Measurements from ENCODE around the gene OR13C3. TPM values are rescaled to one million over a fixed set of nuclear protein-coding genes. Genes with fewer than 3 reads are reported as not detected.

OR13C3 gene
- total RNA-seq, 4 donors from 2014 or later, result not detected

- in situ Hi-C loops (cut with MboI; ENCODE audit: low sequenced_read_pairs in 4 of 4), result no loop called here
- no peaks in the 10 kb centered on the region for H3K36me3 ChIP-seq
- no peak for DNase-seq
- no peak for ATAC-seq
- no peak overlapping the region for H3K27ac ChIP-seq
- intact Hi-C loops (cut with DNase I; ENCODE audit: low total_unique reads), result no loop called here
- TF ChIP-seq CTCF (IDR thresholded peaks at IDR 0.05 in 4 of 5, conservative IDR thresholded peaks at IDR 0.05 in 1 of 5) (no peak), POLR2A (IDR thresholded peaks at IDR 0.05) (no peak)
- no peaks in the 10 kb centered on the region for H3K9me3 ChIP-seq
- no peak overlapping the region for H3K4me3 ChIP-seq
- H3K27me3 ChIP-seq, result no peaks in the 10 kb centered on the region
- H3K4me1 ChIP-seq, result no peaks in the 10 kb centered on the region
Observed at GRCh38 chr9:104506565-104506964, 30.1 kb downstream of the OR13C3 start.

GRCh38 chr9:104503963-104504362 lies 32.7 kb downstream of the OR13C3 start, which contains the start of gene OR13F1:
TSS of gene OR13F1 (plus strand) at chr9:104504263. CDS start at chr9:104504263, 0 bp downstream.
- no peaks in the 10 kb centered on the region for H3K27me3 ChIP-seq
- H3K4me3 ChIP-seq, result no peak within 1 kb of the TSS
- ATAC-seq (no peak), DNase-seq (no peak)
- in situ Hi-C loops (cut with MboI; ENCODE audit: low sequenced_read_pairs in 4 of 4), result no loop called here
- no peak for TF ChIP-seq CTCF (IDR thresholded peaks at IDR 0.05 in 4 of 5, conservative IDR thresholded peaks at IDR 0.05 in 1 of 5)
- TF ChIP-seq POLR2A (IDR thresholded peaks at IDR 0.05), result no peak
- H3K9me3 ChIP-seq, result no peaks in the 10 kb centered on the region
- intact Hi-C loops (cut with DNase I; ENCODE audit: low total_unique reads), result no loop called here
- H3K4me1 ChIP-seq, result no peaks in the 10 kb centered on the region
- no peak within 1 kb of the TSS for H3K27ac ChIP-seq
- no peaks in the 10 kb centered on the region for H3K36me3 ChIP-seq

- no peaks in the 10 kb centered on the region for H3K36me3 ChIP-seq
- no peaks in the 10 kb centered on the region for H3K9me3 ChIP-seq
- TF ChIP-seq POLR2A (IDR thresholded peaks at IDR 0.05), result no peak
- TF ChIP-seq CTCF (IDR thresholded peaks at IDR 0.05 in 4 of 5, conservative IDR thresholded peaks at IDR 0.05 in 1 of 5), result no peak
- no peaks in the 10 kb centered on the region for H3K4me1 ChIP-seq
- H3K27me3 ChIP-seq, result no peaks in the 10 kb centered on the region
- no peak for ATAC-seq
- DNase-seq, result no peak
- H3K27ac ChIP-seq, result no peak overlapping the region
- intact Hi-C loops (cut with DNase I; ENCODE audit: low total_unique reads) (no loop called here), in situ Hi-C loops (cut with MboI; ENCODE audit: low sequenced_read_pairs in 4 of 4) (no loop called here)
- no peak overlapping the region for H3K4me3 ChIP-seq
Observed at GRCh38 chr9:104503440-104503839, 33.2 kb downstream of the OR13C3 start.

GRCh38 chr9:104494808-104495207 lies 41.8 kb downstream of the OR13C3 start:
- TF ChIP-seq CTCF (IDR thresholded peaks at IDR 0.05 in 4 of 5, conservative IDR thresholded peaks at IDR 0.05 in 1 of 5) (no peak), POLR2A (IDR thresholded peaks at IDR 0.05) (no peak)
- no peaks in the 10 kb centered on the region for H3K27me3 ChIP-seq
- no peak for DNase-seq
- no peaks in the 10 kb centered on the region for H3K4me1 ChIP-seq
- no peaks in the 10 kb centered on the region for H3K36me3 ChIP-seq
- in situ Hi-C loops (cut with MboI; ENCODE audit: low sequenced_read_pairs in 4 of 4), result no loop called here
- intact Hi-C loops (cut with DNase I; ENCODE audit: low total_unique reads), result no loop called here
- ATAC-seq, result no peak
- no peak overlapping the region for H3K27ac ChIP-seq
- no peaks in the 10 kb centered on the region for H3K9me3 ChIP-seq
- no peak overlapping the region for H3K4me3 ChIP-seq

Other genes with a start within 250 kb of the OR13C3 start
- not detected for gene OR13F1, start 32.6 kb downstream of the OR13C3 start, total RNA-seq
- gene OR13C4, start 9.6 kb downstream of the OR13C3 start, total RNA-seq, result not detected
- gene OR13C8, start 32.3 kb upstream of the OR13C3 start, total RNA-seq, result not detected
- gene OR13C5, start 62.6 kb upstream of the OR13C3 start, total RNA-seq, result not detected
- not detected for gene OR13C2, start 68.8 kb upstream of the OR13C3 start, total RNA-seq
- not detected for gene OR13C9, start 81.3 kb upstream of the OR13C3 start, total RNA-seq
- not detected for gene OR13D1, start 157.7 kb upstream of the OR13C3 start, total RNA-seq
- 10 to 100 TPM in 1 of 4 donors, 1 to 10 TPM in 3; 5.9 to 17.2 (median 6.9) TPM for gene NIPSNAP3A, start 210.8 kb upstream of the OR13C3 start, total RNA-seq
- 10 to 100 TPM in 3 of 4 donors, 1 to 10 TPM in 1; 1.9 to 19.1 (median 13.9) TPM for gene NIPSNAP3B, start 227.3 kb upstream of the OR13C3 start, total RNA-seq